IPS DF 4.7 (cell line): ENCODE data around the gene PCIF1.
"Not testable (repeated sequence)": the region's sequence is repeated elsewhere in the genome, so short reads cannot be mapped to it uniquely, and the experiment has no call there.

Experiments
- DNase-seq: peaks from one replicate; pipeline ENCODE4 v3.0.0-alpha.2; 2013; ENCODE audit warnings: low spot score; ENCODE audit errors: extremely low read depth

Gene PCIF1

DNA sequence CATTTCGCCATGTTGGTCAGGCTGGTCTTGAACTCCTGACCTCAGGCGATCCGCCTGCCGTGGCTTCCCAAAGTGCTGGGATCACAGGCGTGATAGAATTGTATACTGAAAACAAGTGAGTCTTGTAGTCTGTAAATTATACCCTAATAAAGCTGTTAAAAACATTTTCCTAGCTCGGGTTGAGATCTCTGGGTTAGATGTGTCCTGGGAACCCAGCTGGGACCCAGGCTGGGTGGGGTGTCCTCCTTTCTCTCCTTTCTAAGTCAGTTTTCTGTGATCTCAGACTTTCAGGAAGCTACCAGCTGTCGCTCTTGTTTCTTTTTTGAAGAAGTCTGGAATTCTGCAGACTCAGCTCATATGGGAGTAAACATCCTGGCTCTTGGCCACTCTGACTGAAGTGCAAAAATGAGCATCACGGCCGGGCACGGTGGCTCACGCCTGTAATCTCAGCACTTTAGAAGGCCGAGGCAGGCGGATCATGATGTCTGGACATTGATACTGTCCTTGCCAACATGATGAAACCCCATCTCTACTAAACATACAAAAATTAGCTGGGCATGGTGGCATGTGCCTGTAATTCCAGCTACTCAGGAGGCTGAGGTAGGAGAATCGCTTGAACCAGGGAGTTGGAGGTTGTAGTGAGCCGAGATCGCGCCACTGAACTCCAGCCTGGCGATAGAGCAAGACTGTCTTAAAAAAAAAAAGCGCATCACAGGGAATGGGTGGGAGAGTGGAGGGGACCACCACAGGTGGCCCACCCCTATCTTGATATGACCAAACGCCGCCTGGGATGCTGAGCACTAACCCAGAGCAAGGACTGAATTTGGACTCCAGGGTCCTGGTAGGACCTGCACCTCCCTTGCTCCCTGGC, 9.9 kb upstream of the PCIF1 start:
- DNase-seq, result no peak

- DNase-seq, result no peak
Observed at GRCh38 chr20:45925821-45926506, 8.5 kb upstream of the PCIF1 start.

DNA sequence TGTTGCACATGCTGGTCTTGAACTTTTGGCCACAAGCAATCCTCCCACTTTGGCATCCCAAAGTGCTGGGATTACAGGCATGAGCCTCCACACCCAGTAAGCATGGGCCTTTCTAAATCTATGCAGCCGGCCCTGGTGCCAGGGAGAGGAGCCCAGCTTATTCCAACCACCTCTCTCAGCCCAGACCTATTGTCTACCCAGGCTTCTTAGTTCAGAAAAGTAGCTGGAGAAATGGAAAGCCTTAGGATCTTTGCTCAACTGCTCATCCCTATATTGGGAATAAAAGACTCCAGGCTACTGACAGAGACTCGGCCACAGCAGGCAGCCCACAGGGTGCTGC, 7.8 kb upstream of the PCIF1 start:
- DNase-seq, result no peak

GRCh38 chr20:45927071-45927878, 7.2 kb upstream of the PCIF1 start:
- no peak for DNase-seq

GRCh38 chr20:45931680-45932079, 2.8 kb upstream of the PCIF1 start:
- DNase-seq, result not testable (repeated sequence)

GRCh38 chr20:45933266-45934045, 1.0 kb upstream of the PCIF1 start:
- no peak for DNase-seq

DNA sequence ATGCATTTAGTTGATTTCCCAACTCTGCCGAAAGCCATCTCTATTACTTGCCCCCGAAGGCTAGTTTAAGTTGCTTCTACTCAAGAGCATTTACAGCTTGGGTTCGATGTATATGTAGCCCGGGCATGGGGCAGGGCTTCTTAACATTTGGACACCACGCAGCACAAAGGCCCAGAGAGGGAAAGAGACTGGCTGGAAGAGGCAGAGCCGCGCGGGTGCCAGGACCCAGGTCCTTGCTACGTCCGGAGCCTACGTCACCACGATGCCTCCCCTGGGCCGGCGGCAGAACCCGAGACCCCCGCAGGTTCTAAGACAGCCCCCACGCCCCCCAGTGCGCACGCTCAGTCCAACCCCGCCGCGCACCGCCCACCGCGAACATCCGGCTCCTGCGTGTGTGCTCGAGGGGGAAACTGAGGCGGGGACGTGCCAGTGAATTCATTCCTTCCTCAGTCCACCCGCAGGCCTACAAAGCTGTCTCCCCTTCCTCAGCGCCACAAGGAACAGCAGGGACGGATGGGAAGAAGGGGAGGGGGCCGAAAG, 367 bp upstream of the PCIF1 start:
- DNase-seq, result no peak

DNA sequence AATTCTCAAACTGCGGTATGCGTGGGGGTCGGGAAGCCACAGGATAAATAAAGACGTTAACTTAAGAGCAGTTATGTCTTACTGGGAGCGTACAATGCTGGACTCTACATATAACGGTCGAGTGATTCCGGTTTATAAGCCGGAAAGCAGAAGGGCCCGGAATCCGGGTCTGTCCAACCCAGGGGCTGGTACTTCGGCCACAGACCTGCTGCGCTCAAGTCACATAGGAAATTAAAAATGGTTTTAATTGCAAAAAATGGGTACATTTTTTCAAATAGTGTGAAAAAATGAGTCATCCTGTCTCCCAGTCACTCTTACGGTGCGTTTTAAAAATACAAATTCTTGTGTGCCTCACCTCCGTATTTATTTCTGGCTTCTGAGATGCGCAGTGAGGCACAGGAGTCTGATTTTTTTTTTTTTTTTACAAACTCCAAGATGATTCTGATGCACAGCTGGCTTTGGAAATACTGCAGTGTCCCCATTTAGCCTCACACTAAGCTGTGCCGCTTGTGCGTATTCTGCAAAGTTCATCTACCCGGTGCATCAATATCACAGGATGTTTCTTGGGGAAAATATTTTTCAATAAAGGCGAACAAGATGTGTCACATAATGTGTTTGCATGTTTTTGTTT, 1.0 kb downstream of the PCIF1 start:
- no peak for DNase-seq

DNA sequence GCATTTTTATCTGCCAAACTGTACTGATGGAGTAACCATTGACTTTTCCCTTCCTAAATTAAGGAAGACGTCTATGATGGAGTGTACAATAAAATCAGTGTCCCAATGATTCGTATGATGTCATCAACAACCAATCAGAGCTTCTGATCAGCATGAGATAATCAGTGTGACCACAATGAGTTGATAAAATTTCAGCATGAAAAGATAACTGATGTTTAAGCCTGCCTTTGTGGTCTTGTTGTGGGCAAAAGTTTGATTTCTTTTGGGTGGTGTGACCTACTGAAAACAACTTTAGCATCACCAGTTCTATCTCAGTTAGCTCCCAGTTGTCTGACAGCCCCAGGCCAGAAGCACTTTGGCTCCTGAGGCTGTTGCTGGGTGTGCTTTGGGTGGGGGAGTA, 3.3 kb downstream of the PCIF1 start:
- no peak for DNase-seq

GRCh38 chr20:45938727-45939438, 4.4 kb downstream of the PCIF1 start:
- DNase-seq, result no peak

GRCh38 chr20:45940053-45940452, 5.6 kb downstream of the PCIF1 start:
- DNase-seq, result no peak

DNA sequence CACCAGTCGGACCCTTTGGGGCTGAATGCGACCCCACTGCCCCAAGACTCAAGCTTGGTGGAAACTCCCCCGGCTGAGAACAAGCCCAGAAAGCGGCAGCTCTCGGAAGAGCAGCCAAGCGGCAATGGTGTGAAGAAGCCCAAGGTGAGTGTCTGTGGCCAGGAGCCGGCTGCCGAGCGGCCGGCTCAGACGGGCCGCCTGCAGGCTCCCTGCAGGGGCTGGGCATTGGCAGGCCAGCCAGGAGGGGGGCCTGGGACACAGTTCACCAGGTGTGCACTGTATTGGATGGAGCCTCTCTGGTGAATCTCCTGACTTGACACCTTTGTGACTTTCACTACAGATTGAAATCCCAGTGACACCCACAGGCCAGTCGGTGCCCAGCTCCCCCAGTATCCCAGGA, 6.0 kb downstream of the PCIF1 start:
- DNase-seq, result no peak

GRCh38 chr20:45943613-45944012, 9.1 kb downstream of the PCIF1 start:
- no peak for DNase-seq

- DNase-seq, result no peak
Observed at GRCh38 chr20:45944151-45944964, 9.9 kb downstream of the PCIF1 start.

GRCh38 chr20:45944965-45945677, 10.6 kb downstream of the PCIF1 start:
- DNase-seq, result no peak

GRCh38 chr20:45945678-45946148, 11.2 kb downstream of the PCIF1 start:
- DNase-seq, result no peak

DNA sequence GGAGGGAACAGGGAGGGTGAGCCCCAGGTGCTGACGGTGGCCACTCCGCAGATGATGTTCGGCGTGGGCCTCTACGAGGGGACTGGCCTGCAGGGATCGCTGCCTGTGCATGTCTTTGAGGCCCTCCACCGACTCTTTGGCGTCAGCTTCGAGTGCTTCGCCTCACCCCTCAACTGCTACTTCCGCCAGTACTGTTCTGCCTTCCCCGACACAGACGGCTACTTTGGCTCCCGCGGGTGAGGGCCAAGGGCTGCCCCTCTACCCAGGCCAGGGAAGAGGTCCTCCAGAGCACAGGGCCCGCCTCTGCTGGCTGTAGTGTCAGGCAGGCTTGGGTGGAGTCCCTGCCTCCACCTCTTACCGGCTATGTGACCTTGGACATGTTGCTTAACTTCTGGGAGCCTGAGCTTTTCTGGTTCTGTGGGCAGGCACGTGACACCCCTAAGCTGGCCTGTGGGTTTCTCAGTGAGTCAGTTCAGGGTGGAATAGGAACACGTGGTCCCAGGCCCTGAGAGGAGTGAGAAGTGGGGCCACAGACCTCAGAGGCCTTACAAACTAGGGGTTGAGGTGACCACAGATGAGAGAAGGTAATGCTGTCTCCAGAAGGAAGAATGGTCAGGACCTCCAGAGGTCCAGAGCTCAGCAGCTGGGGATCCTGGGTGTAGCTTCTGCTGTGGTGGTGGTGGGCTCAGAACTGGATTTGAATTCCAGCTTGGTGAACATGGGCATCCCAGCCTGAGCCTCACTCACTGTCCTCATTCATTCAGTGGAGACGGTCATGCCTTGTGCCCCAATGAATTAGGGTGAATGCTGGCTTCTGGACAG, 11.9 kb downstream of the PCIF1 start:
- DNase-seq, result no peak
